Trophoblast cell (in vitro differentiated cells and primary cell): ENCODE data around the gene KSR1.

Experiments used
- DNase-seq, 2 donors: peaks; one replicate each; pipeline ENCODE4 v3.0.0-alpha.2; 2016
- H2AFZ ChIP-seq: 2 replicates; pipeline ENCODE4 v1.6.1; 2013; ENCODE audit warnings: low read length, moderate library complexity, mild to moderate bottlenecking; ENCODE audit not compliant: insufficient read depth, poor library complexity
- H2AK5ac ChIP-seq: 2 replicates; pipeline ENCODE4 v1.6.1; 2013; ENCODE audit warnings: mild to moderate bottlenecking, low read length
- H2BK120ac ChIP-seq: 2 replicates; pipeline ENCODE4 v1.6.1; 2013; ENCODE audit warnings: low read length, mild to moderate bottlenecking, moderate library complexity; ENCODE audit not compliant: insufficient read depth, poor library complexity
- H2BK12ac ChIP-seq: 2 replicates; pipeline ENCODE4 v1.6.1; 2013; ENCODE audit warnings: mild to moderate bottlenecking, low read length, moderate library complexity
- H2BK5ac ChIP-seq: 2 replicates; pipeline ENCODE4 v1.6.1; 2013; ENCODE audit warnings: low read length, low read depth, moderate library complexity, mild to moderate bottlenecking; ENCODE audit not compliant: poor library complexity
- H3K14ac ChIP-seq: 2 replicates; pipeline ENCODE4 v1.6.1; 2013; ENCODE audit warnings: mild to moderate bottlenecking, low read length
- H3K18ac ChIP-seq: 2 replicates; pipeline ENCODE4 v1.6.1; 2013; ENCODE audit warnings: mild to moderate bottlenecking, low read length
- H3K23ac ChIP-seq: 2 replicates; pipeline ENCODE4 v1.6.1; 2013; ENCODE audit warnings: low read length
- H3K27ac ChIP-seq: 2 replicates; pipeline ENCODE4 v1.5.1; 2013; ENCODE audit warnings: low read depth, mild to moderate bottlenecking, inconsistent platforms, low read length, moderate library complexity
- H3K27me3 ChIP-seq: 2 replicates; pipeline ENCODE4 v1.6.1; 2013; ENCODE audit warnings: inconsistent platforms, mild to moderate bottlenecking, low read length, moderate library complexity; ENCODE audit not compliant: insufficient read depth
- H3K36me3 ChIP-seq, 2 experiments: 1 replicate in 1 of 2; 2 replicates in 1 of 2; pipeline ENCODE4 v1.6.1; 2013; ENCODE audit warnings: low read length in 2 of 2, mild to moderate bottlenecking in 2 of 2, moderate library complexity in 1 of 2; ENCODE audit not compliant: insufficient read depth in 2 of 2, control insufficient read depth in 1 of 2
- H3K4ac ChIP-seq: 2 replicates; pipeline ENCODE4 v1.6.1; 2013; ENCODE audit warnings: low read depth, mild to moderate bottlenecking, low read length, moderate library complexity
- H3K4me1 ChIP-seq, 2 experiments: 1 replicate in 1 of 2; 2 replicates in 1 of 2; pipeline ENCODE4 v1.6.1; 2013; ENCODE audit warnings: low read length in 2 of 2, mild to moderate bottlenecking in 2 of 2, moderate library complexity in 1 of 2; ENCODE audit not compliant: insufficient read depth in 2 of 2, control insufficient read depth in 1 of 2
- H3K4me2 ChIP-seq: 2 replicates; pipeline ENCODE4 v1.6.1; 2013; ENCODE audit warnings: inconsistent platforms, mild to moderate bottlenecking, low read length, moderate library complexity
- H3K4me3 ChIP-seq: 2 replicates; pipeline ENCODE4 v1.5.1; 2013; ENCODE audit warnings: mild to moderate bottlenecking, low read depth, low read length, inconsistent platforms
- H3K79me1 ChIP-seq: one replicate; pipeline ENCODE4 v1.6.1; 2013; ENCODE audit warnings: low read length
- H3K79me2 ChIP-seq: 2 replicates; pipeline ENCODE4 v1.6.1; 2013; ENCODE audit warnings: low read length, mild to moderate bottlenecking; ENCODE audit not compliant: control insufficient read depth, insufficient read depth, poor library complexity
- H3K9ac ChIP-seq: 2 replicates; pipeline ENCODE4 v1.6.1; 2013; ENCODE audit warnings: mild to moderate bottlenecking, low read length
- H3K9me3 ChIP-seq: 2 replicates; pipeline ENCODE4 v1.6.1; 2013; ENCODE audit warnings: low read depth, mild to moderate bottlenecking, control low read depth, inconsistent platforms, low read length; ENCODE audit not compliant: insufficient read depth
- H4K12ac ChIP-seq: 2 replicates; pipeline ENCODE4 v1.6.1; 2013; ENCODE audit warnings: low read depth, mild to moderate bottlenecking, low read length, moderate library complexity
- H4K8ac ChIP-seq: 2 replicates; pipeline ENCODE4 v1.6.1; 2013; ENCODE audit warnings: low read depth, mild to moderate bottlenecking, low read length, moderate library complexity
- H4K91ac ChIP-seq: one replicate; pipeline ENCODE4 v1.6.1; 2013; ENCODE audit warnings: low read depth, mild to moderate bottlenecking, low read length, moderate library complexity
- WGBS: extraction: QIAGEN DNeasy Blood & Tissue Kit; methylation state at CpG from one replicate; pipeline ENCODE4 v1.1.7; 2013; ENCODE audit warnings: missing lambda C conversion rate; ENCODE audit not compliant: insufficient read length, insufficient coverage; ENCODE audit errors: extremely low coverage; 5-methylcytosine and 5-hydroxymethylcytosine counted together

The KSR1 gene

DNA sequence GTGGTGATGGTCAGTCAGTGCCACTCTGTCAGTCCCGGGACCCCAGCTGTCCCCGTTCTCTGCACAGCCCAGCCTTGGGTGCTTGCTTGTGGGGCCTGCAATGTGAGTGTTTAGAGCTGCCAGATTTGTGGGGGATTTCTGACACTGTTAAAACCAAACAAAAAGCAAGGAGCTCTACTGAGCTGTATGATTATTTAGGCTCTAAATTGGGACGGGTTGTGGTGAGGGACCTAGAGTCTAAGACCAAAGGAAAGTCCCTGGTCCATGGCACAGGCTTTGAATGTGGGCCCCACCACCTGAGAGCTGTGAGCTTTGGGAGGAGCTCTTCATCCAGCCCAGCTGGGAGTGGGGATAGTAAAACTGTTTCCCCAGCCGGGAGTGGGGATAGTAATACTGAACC lies 63.3 kb downstream of the KSR1 start:
- H2BK120ac ChIP-seq, result no peak overlapping the region
- no peak for DNase-seq
- H3K4me3 ChIP-seq, result no peak overlapping the region
- H3K9ac ChIP-seq, result no peak overlapping the region
- H3K79me1 ChIP-seq, result no peaks in the 10 kb centered on the region
- no peak overlapping the region for H2BK5ac ChIP-seq
- no CpG with 5 or more reads among the region's 4 CpGs for WGBS
- H3K79me2 ChIP-seq, result no peaks in the 10 kb centered on the region
- H4K12ac ChIP-seq, result no peak overlapping the region
- no peak overlapping the region for H2AK5ac ChIP-seq
- H3K18ac ChIP-seq, result no peak overlapping the region
- H3K14ac ChIP-seq, result no peak overlapping the region
- H3K4ac ChIP-seq, result no peak overlapping the region
- H2BK12ac ChIP-seq, result no peak overlapping the region
- H3K27me3 ChIP-seq, result no peaks in the 10 kb centered on the region
- H3K4me1 ChIP-seq, result peaks cover 3 to 7% of the 10 kb centered on the region in 2 experiments
- H3K27ac ChIP-seq, result no peak overlapping the region
- no peak overlapping the region for H3K4me2 ChIP-seq
- H3K36me3 ChIP-seq, result no peaks in the 10 kb centered on the region
- H3K23ac ChIP-seq, result no peak overlapping the region
- no peaks in the 10 kb centered on the region for H3K9me3 ChIP-seq
- no peak overlapping the region for H4K8ac ChIP-seq
- no peak overlapping the region for H4K91ac ChIP-seq
- H2AFZ ChIP-seq, result no peak overlapping the region

DNA sequence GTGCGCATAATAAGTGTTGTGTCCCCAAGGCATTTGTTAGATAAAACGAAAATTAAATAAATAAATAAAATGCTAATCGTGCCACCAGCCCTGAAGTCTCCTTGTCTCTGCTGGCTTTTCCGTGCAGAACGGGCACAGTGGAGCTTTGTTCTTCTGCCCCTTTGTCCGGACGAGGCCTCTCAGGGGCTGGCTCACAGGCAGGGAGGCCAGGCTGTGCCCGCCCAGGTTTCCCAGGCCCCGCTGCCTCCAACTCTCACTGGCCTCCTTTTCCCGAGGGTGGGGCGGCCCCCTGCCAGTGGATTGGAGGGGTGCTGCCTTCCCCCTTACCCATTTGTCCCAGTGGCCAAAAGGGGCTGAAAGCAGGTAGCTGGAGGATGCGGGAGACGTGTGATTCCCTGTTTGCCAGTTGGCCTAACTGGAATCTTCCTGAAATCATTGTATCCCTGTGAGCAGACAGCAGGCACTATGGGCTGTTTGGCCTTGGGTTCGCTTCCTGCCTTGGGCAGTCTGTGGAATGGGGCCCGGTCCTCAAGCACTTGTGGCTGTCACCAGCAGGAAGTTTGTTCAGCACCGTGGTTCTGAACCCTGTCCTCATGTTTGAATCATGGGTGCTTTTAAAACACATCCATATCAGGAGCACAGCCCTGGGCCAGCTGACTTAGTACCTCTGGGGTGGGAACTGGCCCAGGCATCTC lies 64.4 kb downstream of the KSR1 start:
- Histone ChIP-seq H3K4me1 (peaks cover 3 to 7% of the 10 kb centered on the region in 2 experiments), H2BK5ac (no peak overlapping the region), H4K91ac (no peak overlapping the region), H2BK120ac (no peak overlapping the region), H3K14ac (no peak overlapping the region), H3K9me3 (no peaks in the 10 kb centered on the region), H3K79me2 (no peaks in the 10 kb centered on the region), H2AK5ac (no peak overlapping the region), H4K12ac (no peak overlapping the region), H2AFZ (no peak overlapping the region), H3K4me2 (no peak overlapping the region), H3K18ac (no peak overlapping the region), H3K27ac (no peak overlapping the region), H3K79me1 (no peaks in the 10 kb centered on the region), H4K8ac (no peak overlapping the region), H3K23ac (no peak overlapping the region), H3K36me3 (no peaks in the 10 kb centered on the region), H3K9ac (no peak overlapping the region), H2BK12ac (no peak overlapping the region), H3K4me3 (no peak overlapping the region), H3K27me3 (no peaks in the 10 kb centered on the region), H3K4ac (no peak overlapping the region)
- no CpG with 5 or more reads among the region's 16 CpGs for WGBS
- DNase-seq, result no peak

DNA sequence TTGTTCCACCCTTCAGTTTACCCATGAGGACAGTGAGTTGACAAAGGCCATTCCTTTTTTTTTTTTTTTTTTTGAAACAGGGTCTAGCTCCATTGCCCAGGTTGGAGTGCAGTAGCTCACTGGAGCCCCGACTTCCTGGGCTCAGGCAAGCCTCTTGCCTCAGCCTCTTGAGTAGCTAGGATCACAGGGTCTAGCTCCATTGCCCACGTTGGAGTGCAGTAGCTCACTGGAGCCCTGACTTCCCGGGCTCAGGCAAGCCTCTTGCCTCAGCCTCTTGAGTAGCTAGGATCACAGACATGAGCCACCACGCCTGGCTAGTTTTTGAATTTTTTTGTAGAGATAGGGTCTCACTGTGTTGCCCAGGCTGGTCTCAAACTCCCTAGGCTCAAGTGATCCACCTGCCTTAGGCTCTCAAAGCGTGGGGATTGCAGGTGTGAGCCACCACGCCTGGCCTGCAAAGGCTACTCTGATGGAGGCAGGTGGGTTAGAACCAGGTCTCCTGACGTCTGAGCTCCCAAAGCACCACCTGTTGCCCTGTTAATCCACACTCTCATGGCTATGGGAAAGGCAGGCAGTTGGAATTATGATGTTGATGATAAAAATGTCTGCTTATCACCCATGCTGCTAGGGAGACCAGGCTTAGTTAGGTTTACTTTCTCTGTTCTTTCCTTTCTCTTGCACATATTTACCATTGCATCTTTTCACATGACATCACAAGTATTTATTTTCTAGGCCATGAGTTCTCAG lies 65.2 kb downstream of the KSR1 start:
- H3K23ac ChIP-seq, result no peak overlapping the region
- H2BK120ac ChIP-seq, result no peak overlapping the region
- no peaks in the 10 kb centered on the region for H3K79me1 ChIP-seq
- H3K4me2 ChIP-seq, result no peak overlapping the region
- no peaks in the 10 kb centered on the region for H3K36me3 ChIP-seq
- H3K79me2 ChIP-seq, result no peaks in the 10 kb centered on the region
- no peak overlapping the region for H2BK5ac ChIP-seq
- H3K27me3 ChIP-seq, result no peaks in the 10 kb centered on the region
- H4K12ac ChIP-seq, result no peak overlapping the region
- no peaks in the 10 kb centered on the region for H3K9me3 ChIP-seq
- DNase-seq, result peak; percentile 80 to 87
- H3K4me1 ChIP-seq, result peaks cover 3 to 9% of the 10 kb centered on the region in 2 experiments
- H4K8ac ChIP-seq, result no peak overlapping the region
- H2AK5ac ChIP-seq, result no peak overlapping the region
- no peak overlapping the region for H2BK12ac ChIP-seq
- no CpG with 5 or more reads among the region's 7 CpGs for WGBS
- no peak overlapping the region for H3K9ac ChIP-seq
- H3K18ac ChIP-seq, result no peak overlapping the region
- H3K14ac ChIP-seq, result no peak overlapping the region
- no peak overlapping the region for H2AFZ ChIP-seq
- no peak overlapping the region for H3K4ac ChIP-seq
- no peak overlapping the region for H4K91ac ChIP-seq
- no peak overlapping the region for H3K27ac ChIP-seq
- no peak overlapping the region for H3K4me3 ChIP-seq

DNA sequence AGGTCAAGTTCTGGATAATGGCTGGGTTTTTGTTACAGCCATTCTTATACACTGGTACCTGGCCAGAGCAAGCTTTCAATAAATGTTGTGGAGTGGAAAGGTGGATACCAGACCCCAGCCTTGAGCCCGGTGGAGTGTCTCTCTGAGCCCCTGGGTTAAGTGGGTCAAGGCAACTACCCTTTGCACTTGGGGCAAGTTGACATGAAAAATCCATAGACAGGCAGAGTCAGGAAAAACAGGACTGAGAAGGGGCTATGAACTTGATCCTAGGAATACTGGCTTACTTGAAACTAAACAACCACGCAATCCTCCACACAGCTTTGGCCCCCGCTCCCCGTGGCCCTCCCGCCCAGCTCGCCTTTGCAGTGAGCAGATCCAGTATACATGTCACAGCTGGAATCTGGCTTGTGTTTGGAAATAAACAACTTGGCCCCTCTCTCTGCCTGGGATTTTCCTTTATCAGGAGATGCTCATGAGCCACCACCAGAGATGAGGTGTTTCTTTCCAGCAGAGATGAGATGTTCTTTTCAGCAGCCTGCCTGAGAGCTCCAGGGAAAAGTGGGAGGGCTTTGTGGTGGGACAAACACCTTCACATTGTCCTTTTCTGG lies 65.9 kb downstream of the KSR1 start:
- no CpG with 5 or more reads among the region's 6 CpGs for WGBS
- no peak overlapping the region for H3K4me3 ChIP-seq
- H3K18ac ChIP-seq, result no peak overlapping the region
- H3K14ac ChIP-seq, result no peak overlapping the region
- H3K23ac ChIP-seq, result no peak overlapping the region
- no peak for DNase-seq
- no peak overlapping the region for H4K8ac ChIP-seq
- peaks cover 6 to 13% of the 10 kb centered on the region in 2 experiments for H3K4me1 ChIP-seq
- no peak overlapping the region for H4K91ac ChIP-seq
- no peaks in the 10 kb centered on the region for H3K79me2 ChIP-seq
- H2BK120ac ChIP-seq, result no peak overlapping the region
- no peak overlapping the region for H3K4ac ChIP-seq
- no peak overlapping the region for H3K27ac ChIP-seq
- H4K12ac ChIP-seq, result no peak overlapping the region
- no peak overlapping the region for H3K4me2 ChIP-seq
- H2AFZ ChIP-seq, result no peak overlapping the region
- no peaks in the 10 kb centered on the region for H3K27me3 ChIP-seq
- H2AK5ac ChIP-seq, result no peak overlapping the region
- no peaks in the 10 kb centered on the region for H3K79me1 ChIP-seq
- H2BK12ac ChIP-seq, result no peak overlapping the region
- H3K9me3 ChIP-seq, result no peaks in the 10 kb centered on the region
- H2BK5ac ChIP-seq, result no peak overlapping the region
- no peak overlapping the region for H3K9ac ChIP-seq
- H3K36me3 ChIP-seq, result no peaks in the 10 kb centered on the region
